HCT116 (cell line): Measurements from ENCODE around the gene SIK3. TPM values are rescaled to one million over a fixed set of nuclear protein-coding genes. Genes with fewer than 3 reads are reported as not detected.

ENCODE experiments used
- ATAC-seq: fragments of 200-7000 bp; cut with Tn5 transposase; 2 replicates; pipeline ENCODE4 v1.9.1; 2020; ENCODE audit warnings: mild to moderate bottlenecking, moderate library complexity
- BruUV-seq: library from RNA; stranded (reverse); fragments of 400-500 nt; replicated peaks from 2 replicates; lab custom pipeline; 2021; lab: Mats Ljungman, UMichigan
- CTCF ChIA-PET: fragments of 300-600 bp; sonication (Branson Sonifier 250); formaldehyde crosslinking; loops from one replicate; lab custom pipeline; 2021; ENCODE audit warnings: antibody characterized with exemption; lab: Charles Lee
- POLR2A ChIA-PET: fragments of 300-600, 350-600 bp; sonication (Branson Sonifier 250); formaldehyde crosslinking; loops from one replicate; lab custom pipeline; 2021; ENCODE audit warnings: antibody characterized with exemption; lab: Charles Lee
- RAD21 ChIA-PET, 2 experiments: fragments of 300-600 bp; sonication (Branson Sonifier 250); formaldehyde crosslinking; loops; one replicate each; lab custom pipeline; 2023; ENCODE audit warnings: low total read pairs in 2 of 2; ENCODE audit not compliant: uncharacterized antibody in 2 of 2, unreplicated experiment in 2 of 2, low non-redundant PET in 1 of 2; lab: Charles Lee
- DNase-seq: peaks from one replicate; pipeline ENCODE4 v3.0.0-alpha.2; 2010; ENCODE audit warnings: low read depth, low spot score
- H2AFZ ChIP-seq: fragments of 200-600 bp; shearing (Covaris generic), sonication (generic); 2 replicates; pipeline ENCODE4 v1.6.1; 2017; ENCODE audit warnings: low read depth, mixed run types, mixed read lengths, antibody characterized with exemption, low read length; ENCODE audit not compliant: poor library complexity, severe bottlenecking
- H3K27ac ChIP-seq: 2 replicates; pipeline ENCODE4 v1.5.1; 2012; ENCODE audit warnings: low read depth, low read length
- H3K27me3 ChIP-seq: fragments of 200-600 bp; sonication (generic); 2 replicates; pipeline ENCODE4 v1.6.1; 2016; ENCODE audit warnings: mixed run types, low read length, mixed read lengths; ENCODE audit not compliant: insufficient read depth
- H3K36me3 ChIP-seq, 2 experiments: fragments of 200-500 bp in 1 of 2; fragments of 200-600 bp in 1 of 2; sonication (Bioruptor generic) in 1 of 2; sonication (generic) in 1 of 2; 2 replicates each; pipeline versions ENCODE4 v1.5.1 to v1.6.1; 2014 to 2016; ENCODE audit warnings: low read length in 2 of 2, inconsistent platforms in 1 of 2, mixed read lengths in 1 of 2, mixed run types in 1 of 2; ENCODE audit not compliant: insufficient read depth in 2 of 2, control insufficient read depth in 1 of 2
- H3K4me1 ChIP-seq, 2 experiments: fragments of 200-600 bp in 1 of 2; sonication (generic) in 1 of 2; 2 replicates each; pipeline versions ENCODE4 v1.5.1 to v1.6.1; 2012 to 2017; ENCODE audit warnings: low read length in 2 of 2, inconsistent platforms in 1 of 2, mild to moderate bottlenecking in 1 of 2, mixed read lengths in 1 of 2, mixed run types in 1 of 2, moderate library complexity in 1 of 2; ENCODE audit not compliant: insufficient read depth in 2 of 2, control insufficient read depth in 1 of 2
- H3K4me2 ChIP-seq: fragments of 200-600 bp; sonication (generic); 2 replicates; pipeline ENCODE4 v1.6.1; 2017; ENCODE audit warnings: mixed run types, low read length, mixed read lengths
- H3K4me3 ChIP-seq, 2 experiments: fragments of 200-600 bp in 1 of 2; sonication (generic) in 1 of 2; replicated peaks in 1 of 2; 2 replicates each; pipeline ENCODE4 v1.5.1; 2011 to 2016; ENCODE audit warnings: low read length in 2 of 2, control low read depth in 1 of 2, low read depth in 1 of 2, mild to moderate bottlenecking in 1 of 2, mixed read lengths in 1 of 2, mixed run types in 1 of 2
- H3K79me2 ChIP-seq: fragments of 200-600 bp; sonication (generic); 2 replicates; pipeline ENCODE4 v1.6.1; 2017; ENCODE audit warnings: mild to moderate bottlenecking, mixed run types, low read length, moderate library complexity, mixed read lengths; ENCODE audit not compliant: insufficient read depth
- H3K9ac ChIP-seq: fragments of 200-600 bp; sonication (generic); 2 replicates; pipeline ENCODE4 v1.6.1; 2016; ENCODE audit warnings: low read length, mixed read lengths
- H3K9me2 ChIP-seq: fragments of 200-600 bp; sonication (generic), shearing (Covaris generic); 2 replicates; pipeline ENCODE4 v1.6.1; 2017; ENCODE audit warnings: mixed run types, mild to moderate bottlenecking, moderate library complexity; ENCODE audit not compliant: insufficient read depth
- H3K9me3 ChIP-seq, 2 experiments: fragments of 200-500 bp in 1 of 2; fragments of 200-600 bp in 1 of 2; sonication (Bioruptor generic) in 1 of 2; sonication (generic) in 1 of 2; 2 replicates each; pipeline ENCODE4 v1.6.1; 2014 to 2017; ENCODE audit warnings: low read length in 2 of 2, mixed read lengths in 2 of 2, inconsistent platforms in 1 of 2, low read depth in 1 of 2, mild to moderate bottlenecking in 1 of 2, mixed run types in 1 of 2, moderate library complexity in 1 of 2; ENCODE audit not compliant: control insufficient read depth in 1 of 2, insufficient read depth in 1 of 2
- H4K20me1 ChIP-seq: fragments of 200-600 bp; sonication (generic), shearing (Covaris generic); 2 replicates; pipeline ENCODE4 v1.6.1; 2017; ENCODE audit warnings: mixed run types, mild to moderate bottlenecking, moderate library complexity; ENCODE audit not compliant: insufficient read depth
- CEBPB ChIP-seq: IDR thresholded peaks from 2 replicates; pipeline ENCODE4 v1.6.1; 2012; ENCODE audit warnings: low read depth
- CTCF ChIP-seq, 3 experiments: fragments of 200-600 bp in 1 of 3; sonication (generic) in 1 of 3; IDR thresholded peaks in 2 of 3; conservative IDR thresholded peaks in 1 of 3; 2 replicates each; pipeline ENCODE4 v1.5.1; 2012 to 2017; ENCODE audit warnings: low read depth in 2 of 3, low read length in 2 of 3, antibody characterized with exemption in 1 of 3, borderline replicate concordance in 1 of 3, control low read depth in 1 of 3, mild to moderate bottlenecking in 1 of 3, mixed read lengths in 1 of 3, mixed run types in 1 of 3, moderate library complexity in 1 of 3; ENCODE audit not compliant: insufficient read depth in 1 of 3
- EGR1 ChIP-seq: IDR thresholded peaks from 2 replicates; pipeline ENCODE4 v1.6.1; 2012; ENCODE audit warnings: low read depth
- EZH2 ChIP-seq: fragments of 200-600 bp; sonication (generic); IDR thresholded peaks from 2 replicates; pipeline ENCODE4 v1.6.1; 2017; ENCODE audit warnings: antibody characterized with exemption, mixed run types
- FOSL1 ChIP-seq: IDR thresholded peaks from 2 replicates; pipeline ENCODE4 v1.6.1; 2012; ENCODE audit warnings: low read depth
- JUND ChIP-seq: IDR thresholded peaks from 2 replicates; pipeline ENCODE4 v1.6.1; 2012
- RAD21 ChIP-seq: IDR thresholded peaks from 2 replicates; pipeline ENCODE4 v1.6.1; 2012; ENCODE audit warnings: low read depth, mild to moderate bottlenecking
- SIN3A ChIP-seq: IDR thresholded peaks from 2 replicates; pipeline ENCODE4 v1.6.1; 2012; ENCODE audit warnings: low read depth
- SP1 ChIP-seq: IDR thresholded peaks from 2 replicates; pipeline ENCODE4 v1.6.1; 2012; ENCODE audit warnings: low read depth
- YY1 ChIP-seq: IDR thresholded peaks from 2 replicates; pipeline ENCODE4 v1.6.1; 2011; ENCODE audit warnings: low read length, low read depth, moderate library complexity, mild to moderate bottlenecking; ENCODE audit not compliant: insufficient replicate concordance; ENCODE audit errors: extremely low read depth
- intact Hi-C: fragments of 100-400 bp; cut with micrococcal nuclease; formaldehyde crosslinking; loops from 2 replicates; pipeline ENCODE4 v1.10.0; 2022
- total RNA-seq: library from RNA; stranded (reverse); gene quantifications from one replicate; pipeline ENCODE4 v1.2.1, GENCODE V29; 2021; ENCODE audit not compliant: unreplicated experiment

The SIK3 gene
- total RNA-seq, 1 experiment from 2014 or later: 21.0 TPM

- H3K4me1 ChIP-seq: peaks cover 0 to 5% of the 10 kb centered on the region in 2 experiments; a peak in 1 of 4 replicates
- H4K20me1 ChIP-seq: 0 out of 2 replicates have a peak, but pooled peaks cover 3% of the 10 kb centered on the region
- BruUV-seq: no TSS peak
- TF ChIP-seq RAD21: no peak
- DNase-seq (no peak), ATAC-seq (no peak)
- intact Hi-C loops: no loop called here
- H2AFZ ChIP-seq: no peak overlapping the region
- CTCF ChIA-PET: no interaction called here
- H3K27ac ChIP-seq: no peak overlapping the region
- no peaks in the 10 kb centered on the region for H3K9me2 ChIP-seq
- RAD21 ChIA-PET: no interaction called here
- no peaks in the 10 kb centered on the region for H3K36me3 ChIP-seq
- 0 out of 2 replicates have a peak, but pooled peaks cover 7% of the 10 kb centered on the region for H3K79me2 ChIP-seq
- POLR2A ChIA-PET: no interaction called here
- H3K4me2 ChIP-seq: no peak overlapping the region
- no peak overlapping the region for H3K4me3 ChIP-seq
- H3K9ac ChIP-seq: no peak overlapping the region
- H3K27me3 ChIP-seq: no peaks in the 10 kb centered on the region
- H3K9me3 ChIP-seq: no peaks in the 10 kb centered on the region
Measured at GRCh38 chr11:116910378-116910777, 187.8 kb downstream of the SIK3 start.

- TF ChIP-seq YY1 (no peak), SP1 (no peak), CTCF (IDR thresholded peaks at IDR 0.05 in 2 of 3, conservative IDR thresholded peaks at IDR 0.05 in 1 of 3; ENCODE audit: borderline replicate concordance in 1 of 3, insufficient read depth in 1 of 3, low read depth in 2 of 3, low read length in 2 of 3) (no peak), EZH2 (no peak), FOSL1 (no peak), EGR1 (no peak), SIN3A (no peak), RAD21 (no peak), JUND (no peak), CEBPB (no peak)
- RAD21 ChIA-PET: no interaction called here
- H3K36me3 ChIP-seq: no peaks in the 10 kb centered on the region
- no peak overlapping the region for H3K4me3 ChIP-seq
- CTCF ChIA-PET: no interaction called here
- no TSS peak for BruUV-seq
- intact Hi-C loops: no loop called here
- H2AFZ ChIP-seq: no peak overlapping the region
- H3K27ac ChIP-seq: no peak overlapping the region
- H3K4me2 ChIP-seq: no peak overlapping the region
- no peak overlapping the region for H3K9ac ChIP-seq
- H3K79me2 ChIP-seq: 0 out of 2 replicates have a peak, but pooled peaks cover 7% of the 10 kb centered on the region
- H4K20me1 ChIP-seq: 0 out of 2 replicates have a peak, but pooled peaks cover 3% of the 10 kb centered on the region
- peaks cover 0 to 5% of the 10 kb centered on the region in 2 experiments; a peak in 1 of 4 replicates for H3K4me1 ChIP-seq
- no peak for DNase-seq
- H3K9me2 ChIP-seq: no peaks in the 10 kb centered on the region
- POLR2A ChIA-PET: interaction anchor here (0.6 kb wide), 1 partner anchor 30 kb away, joined by 3 read pairs; no protein-coding TSS in a partner anchor
- no peaks in the 10 kb centered on the region for H3K27me3 ChIP-seq
- no peaks in the 10 kb centered on the region for H3K9me3 ChIP-seq
- no peak for ATAC-seq
Measured at GRCh38 chr11:116909245-116909644, 189.0 kb downstream of the SIK3 start.
